ENCODE results near the gene TARP.
"Not testable (repeated sequence)": the region's sequence is repeated elsewhere in the genome, so short reads cannot be mapped to it uniquely, and the experiment has no call there.

The TARP gene

GRCh38 chr7:38257350-38257677, 16.1 kb downstream of the TARP start:
- no peak for TF ChIP-seq FOXK2 (IDR thresholded peaks at IDR 0.05)
- TF ChIP-seq L3MBTL2 (conservative IDR thresholded peaks at IDR 0.05): no peak
- no peak for TF ChIP-seq NFRKB (IDR thresholded peaks at IDR 0.05)
- TF ChIP-seq ZNF384 (IDR thresholded peaks at IDR 0.05): no peak
- TF ChIP-seq TARDBP (IDR thresholded peaks at IDR 0.05): no peak
- TF ChIP-seq SUZ12 (IDR thresholded peaks at IDR 0.05): no peak
- TF ChIP-seq HDGF (IDR thresholded peaks at IDR 0.05; ENCODE audit: borderline replicate concordance): no peak
- DNase-seq (ENCODE audit: extremely low spot score): no peak
- CTCF ChIA-PET: no interaction called here
- POLR2A ChIA-PET: no interaction called here

- POLR2A ChIA-PET; DNase-seq (ENCODE audit: extremely low spot score); CTCF ChIA-PET: not testable (repeated sequence)
Observed at GRCh38 chr7:38249849-38250248, 23.6 kb downstream of the TARP start.

- TF ChIP-seq SUZ12 (IDR thresholded peaks at IDR 0.05): no peak
- DNase-seq (ENCODE audit: extremely low spot score): no peak
- ChIA-PET POLR2A (no interaction called here), CTCF (no interaction called here)
Observed at GRCh38 chr7:38248069-38248567, 25.3 kb downstream of the TARP start.

- no peak for TF ChIP-seq FOXM1 (IDR thresholded peaks at IDR 0.05; ENCODE audit: borderline replicate concordance)
- no peak for TF ChIP-seq ZNF384 (IDR thresholded peaks at IDR 0.05)
- no peak for TF ChIP-seq NFRKB (IDR thresholded peaks at IDR 0.05)
- no peak for TF ChIP-seq L3MBTL2 (conservative IDR thresholded peaks at IDR 0.05)
- no peak for TF ChIP-seq TARDBP (IDR thresholded peaks at IDR 0.05)
- TF ChIP-seq BHLHE40 (IDR thresholded peaks at IDR 0.05; ENCODE audit: borderline replicate concordance): no peak
- TF ChIP-seq ELF4 (IDR thresholded peaks at IDR 0.05): no peak
- TF ChIP-seq CTBP1 (IDR thresholded peaks at IDR 0.05; ENCODE audit: borderline replicate concordance): no peak
- TF ChIP-seq FOXK2 (IDR thresholded peaks at IDR 0.05): no peak
- TF ChIP-seq SP1 (IDR thresholded peaks at IDR 0.05): no peak
- no peak for TF ChIP-seq LEF1 (IDR thresholded peaks at IDR 0.05; ENCODE audit: borderline replicate concordance)
- no peak for TF ChIP-seq FOXA1 (IDR thresholded peaks at IDR 0.05)
- TF ChIP-seq SUZ12 (IDR thresholded peaks at IDR 0.05): no peak
- ChIA-PET POLR2A (no interaction called here), CTCF (no interaction called here)
- DNase-seq (ENCODE audit: extremely low spot score): no peak
Observed at GRCh38 chr7:38245409-38245977, 27.9 kb downstream of the TARP start.

GRCh38 chr7:38244516-38244915, 28.9 kb downstream of the TARP start:
- no peak for TF ChIP-seq TARDBP (IDR thresholded peaks at IDR 0.05)
- no peak for TF ChIP-seq ELF4 (IDR thresholded peaks at IDR 0.05)
- TF ChIP-seq HDGF (IDR thresholded peaks at IDR 0.05; ENCODE audit: borderline replicate concordance): no peak
- no peak for TF ChIP-seq FOXM1 (IDR thresholded peaks at IDR 0.05; ENCODE audit: borderline replicate concordance)
- TF ChIP-seq BHLHE40 (IDR thresholded peaks at IDR 0.05; ENCODE audit: borderline replicate concordance): no peak
- no peak for TF ChIP-seq CTBP1 (IDR thresholded peaks at IDR 0.05; ENCODE audit: borderline replicate concordance)
- no peak for TF ChIP-seq L3MBTL2 (conservative IDR thresholded peaks at IDR 0.05)
- no peak for TF ChIP-seq FOXK2 (IDR thresholded peaks at IDR 0.05)
- no peak for TF ChIP-seq ZNF384 (IDR thresholded peaks at IDR 0.05)
- TF ChIP-seq LEF1 (IDR thresholded peaks at IDR 0.05; ENCODE audit: borderline replicate concordance): no peak
- no peak for TF ChIP-seq SP1 (IDR thresholded peaks at IDR 0.05)
- TF ChIP-seq PKNOX1 (IDR thresholded peaks at IDR 0.05): no peak
- TF ChIP-seq NFRKB (IDR thresholded peaks at IDR 0.05): no peak
- no peak for TF ChIP-seq FOXA1 (IDR thresholded peaks at IDR 0.05)
- no peak for TF ChIP-seq SUZ12 (IDR thresholded peaks at IDR 0.05)
- no peak for TF ChIP-seq ARNT (IDR thresholded peaks at IDR 0.05)
- DNase-seq (ENCODE audit: extremely low spot score): no peak
- ChIA-PET POLR2A (no interaction called here), CTCF (no interaction called here)

- CTCF ChIA-PET; POLR2A ChIA-PET; DNase-seq (ENCODE audit: extremely low spot score): not testable (repeated sequence)
Observed at GRCh38 chr7:38243345-38243744, 30.1 kb downstream of the TARP start.

- CTCF ChIA-PET: no interaction called here
- POLR2A ChIA-PET: no interaction called here
- DNase-seq (ENCODE audit: extremely low spot score): no peak
- no peak for TF ChIP-seq L3MBTL2 (conservative IDR thresholded peaks at IDR 0.05)
- TF ChIP-seq CTBP1 (IDR thresholded peaks at IDR 0.05; ENCODE audit: borderline replicate concordance): no peak
- no peak for TF ChIP-seq BHLHE40 (IDR thresholded peaks at IDR 0.05; ENCODE audit: borderline replicate concordance)
Observed at GRCh38 chr7:38242814-38243213, 30.6 kb downstream of the TARP start.

GRCh38 chr7:38241071-38241470, 32.4 kb downstream of the TARP start:
- ChIA-PET CTCF (no interaction called here), POLR2A (no interaction called here)
- DNase-seq (ENCODE audit: extremely low spot score): no peak
- TF ChIP-seq FOXM1 (IDR thresholded peaks at IDR 0.05; ENCODE audit: borderline replicate concordance): no peak
- no peak for TF ChIP-seq TARDBP (IDR thresholded peaks at IDR 0.05)
- TF ChIP-seq LEF1 (IDR thresholded peaks at IDR 0.05; ENCODE audit: borderline replicate concordance): no peak
- TF ChIP-seq SP1 (IDR thresholded peaks at IDR 0.05): no peak
- TF ChIP-seq BHLHE40 (IDR thresholded peaks at IDR 0.05; ENCODE audit: borderline replicate concordance): no peak

- CTCF ChIA-PET: not testable (repeated sequence)
Observed at GRCh38 chr7:38239129-38239528, 34.3 kb downstream of the TARP start.

More at GRCh38 chr7:38239129-38239528, 34.3 kb downstream of the TARP start:
- DNase-seq (ENCODE audit: extremely low spot score); POLR2A ChIA-PET: not testable (repeated sequence)

Measured in HEK293T (cell line).